ENCODE data around the gene LRMDA. TPM values are rescaled to one million over a fixed set of nuclear protein-coding genes. Genes with fewer than 3 reads are reported as not detected.

Gene LRMDA
- total and polyA plus RNA-seq, 2 of the 8 experiments (the other 6 are each of a cell fraction or from before 2014, with no cell fraction given) = 0.86 to 2.8 TPM

GRCh38 chr10:75672111-75672671, 240.8 kb downstream of the LRMDA start:
- Histone ChIP-seq H2BK5ac (ENCODE audit: low read depth, low read length) (no peak overlapping the region), H3K9ac (replicated peaks in 1 of 4; ENCODE audit: extremely low read depth in 1 of 4, low read depth in 3 of 4, low read length in 3 of 4) (no peak overlapping the region), H3K18ac (ENCODE audit: extremely low read depth, low read length) (no peak overlapping the region), H2AFZ (ENCODE audit: low read length) (no peak overlapping the region), H3K9me3 (ENCODE audit: insufficient read depth in 2 of 2, low read depth in 1 of 2, low read length in 1 of 2) (peaks cover 21 to 26% of the 10 kb centered on the region in 2 experiments), H3K27ac (ENCODE audit: low read depth, low read length) (no peak overlapping the region), H3K56ac (replicated peaks; ENCODE audit: insufficient read length, low read depth, low read length) (no peak overlapping the region), H2BK15ac (ENCODE audit: low read length) (no peak overlapping the region), H3K79me2 (ENCODE audit: control insufficient read depth in 1 of 2, insufficient read depth in 2 of 2, low read length in 2 of 2) (no peaks in the 10 kb centered on the region), H4K8ac (ENCODE audit: extremely low read depth, insufficient read depth, low read length) (no peak overlapping the region), H3K14ac (ENCODE audit: insufficient read length) (no peak overlapping the region), H3K23me2 (ENCODE audit: low read depth, low read length) (no peaks in the 10 kb centered on the region), H3K4me1 (replicated peaks in 1 of 4; ENCODE audit: control insufficient read depth in 3 of 4, insufficient read depth in 4 of 4, low read length in 3 of 4) (no peaks in the 10 kb centered on the region), H3K36me3 (ENCODE audit: control insufficient read depth in 2 of 4, insufficient read depth in 4 of 4, low read length in 3 of 4) (no peaks in the 10 kb centered on the region; a peak in 1 of 8 replicates), H2AK5ac (ENCODE audit: low read depth, low read length) (no peak overlapping the region), H3K23ac (ENCODE audit: insufficient read length) (no peak overlapping the region), H3K79me1 (ENCODE audit: low read depth, low read length) (no peaks in the 10 kb centered on the region), H2BK120ac (replicated peaks; ENCODE audit: low read depth, low read length) (no peak overlapping the region), H4K5ac (ENCODE audit: insufficient read length, low read depth, low read length) (no peak overlapping the region), H3K4me3 (ENCODE audit: extremely low read depth in 1 of 4, insufficient read depth in 2 of 4, low read depth in 3 of 4, low read length in 4 of 4) (no peak overlapping the region), H3K27me3 (replicated peaks in 1 of 4; ENCODE audit: control insufficient read depth in 3 of 4, extremely low read depth in 1 of 4, insufficient read depth in 3 of 4, low read length in 3 of 4) (no peaks in the 10 kb centered on the region), H3K4ac (replicated peaks; ENCODE audit: insufficient read length, low read depth, low read length) (no peak overlapping the region), H2BK12ac (ENCODE audit: low read depth, low read length) (no peak overlapping the region), H3K4me2 (ENCODE audit: insufficient read depth in 1 of 2, low read depth in 2 of 2, low read length in 2 of 2) (no peak overlapping the region), H4K91ac (replicated peaks; ENCODE audit: insufficient read length, low read length) (no peak overlapping the region), H2BK20ac (ENCODE audit: low read length) (no peak overlapping the region), H4K20me1 (replicated peaks in 1 of 2; ENCODE audit: control insufficient read depth in 1 of 2, insufficient read depth in 2 of 2, low read length in 2 of 2) (no peaks in the 10 kb centered on the region)
- DNase-seq (ENCODE audit: low read depth in 1 of 2, low spot score in 2 of 2) = no peak
- TF ChIP-seq POU5F1 (IDR thresholded peaks at IDR 0.05; ENCODE audit: low read depth, low read length) = no peak
- TF ChIP-seq CHD2 (IDR thresholded peaks at IDR 0.05; ENCODE audit: low read length) = no peak
- TF ChIP-seq JUND (IDR thresholded peaks at IDR 0.05; ENCODE audit: low read length) = no peak
- no peak for TF ChIP-seq CBX5 (IDR thresholded peaks at IDR 0.05; ENCODE audit: low read depth, low read length)
- 94% methylated on average over 2 of the region's 4 CpGs; no CpG with 5 or more reads in 1 of the 2 experiments for WGBS, 2 experiments (ENCODE audit: extremely low coverage in 1 of 2, insufficient coverage in 1 of 2, insufficient read length in 1 of 2, insufficient replicate concordance in 2 of 2, low coverage in 1 of 2, low lambda C conversion rate in 2 of 2, missing lambda C conversion rate in 1 of 2)
- FAIRE-seq = no peak
- POLR2A ChIA-PET (ENCODE audit: partially characterized antibody) = no interaction called here
- CTCF ChIA-PET (ENCODE audit: partially characterized antibody) = interaction anchor here (0.5 kb wide), 1 partner anchor 1249 kb away, joined by 3 read pairs; no protein-coding TSS in a partner anchor
